PC-3 (cell line): ENCODE results near the gene TCF7. TPM values are rescaled to one million over a fixed set of nuclear protein-coding genes. Genes with fewer than 3 reads are reported as not detected.

Source experiments
- ATAC-seq: fragments of 200-7000 bp; cut with Tn5 transposase; 2 replicates; pipeline ENCODE4 v1.9.1; 2020; ENCODE audit warnings: mild to moderate bottlenecking, moderate library complexity
- BruUV-seq: library from RNA; stranded (reverse); fragments of 400-500 nt; replicated peaks from 2 replicates; lab custom pipeline; 2021; lab: Mats Ljungman, UMichigan
- CTCF ChIA-PET: fragments of 300-600 bp; sonication (Branson Sonifier 250); formaldehyde crosslinking; loops from one replicate; lab custom pipeline; 2022; ENCODE audit warnings: antibody characterized with exemption; lab: Charles Lee
- POLR2A ChIA-PET: fragments of 300-600 bp; sonication (Branson Sonifier 250); formaldehyde crosslinking; loops from one replicate; lab custom pipeline; 2022; ENCODE audit warnings: antibody characterized with exemption; ENCODE audit not compliant: unreplicated experiment; lab: Charles Lee
- DNase-seq: peaks from one replicate; pipeline ENCODE4 v3.0.0-alpha.2; 2015
- H2AFZ ChIP-seq: fragments of 300-600 bp; sonication (generic); 2 replicates; pipeline ENCODE4 v1.6.0; 2016; ENCODE audit warnings: antibody characterized with exemption, low read length
- H3F3A ChIP-seq: fragments of 300-600 bp; sonication (generic); one replicate; pipeline ENCODE4 v1.6.0; 2017; ENCODE audit warnings: antibody characterized with exemption, low read length, control low read depth, mild to moderate bottlenecking; ENCODE audit not compliant: unreplicated experiment
- H3K27ac ChIP-seq: fragments of 300-600 bp; sonication (generic); 2 replicates; pipeline ENCODE4 v1.5.1; 2016; ENCODE audit warnings: mild to moderate bottlenecking, low read length
- H3K27me3 ChIP-seq: fragments of 300-600 bp; sonication (generic); 2 replicates; pipeline ENCODE4 v1.6.1; 2016; ENCODE audit warnings: low read length, mixed read lengths
- H3K36me3 ChIP-seq: fragments of 300-600 bp; sonication (generic); 2 replicates; pipeline ENCODE4 v1.6.1; 2016; ENCODE audit warnings: low read depth, mixed run types, low read length, mixed read lengths
- H3K4me1 ChIP-seq: fragments of 300-600 bp; sonication (generic); 2 replicates; pipeline ENCODE4 v1.5.1; 2016; ENCODE audit warnings: low read length; ENCODE audit not compliant: insufficient read depth
- H3K4me2 ChIP-seq: fragments of 300-600 bp; sonication (generic); 2 replicates; pipeline ENCODE4 v1.6.0; 2016; ENCODE audit warnings: low read length
- H3K4me3 ChIP-seq: fragments of 300-600 bp; sonication (generic); 2 replicates; pipeline ENCODE4 v1.5.1; 2016; ENCODE audit warnings: mild to moderate bottlenecking, low read length, mixed read lengths
- H3K79me2 ChIP-seq: fragments of 300-600 bp; sonication (generic); 2 replicates; pipeline ENCODE4 v1.6.1; 2017; ENCODE audit warnings: low read length, mixed read lengths
- H3K9ac ChIP-seq: fragments of 300-600 bp; sonication (generic); 2 replicates; pipeline ENCODE4 v1.6.0; 2016; ENCODE audit warnings: mild to moderate bottlenecking, low read length
- H3K9me2 ChIP-seq: fragments of 300-600 bp; sonication (generic); replicated peaks from 2 replicates; pipeline ENCODE4 v1.6.1; 2016; ENCODE audit warnings: mixed run types, low read length, mixed read lengths
- H3K9me3 ChIP-seq: fragments of 300-600 bp; sonication (generic); 2 replicates; pipeline ENCODE4 v1.6.1; 2016; ENCODE audit warnings: low read length, mixed read lengths
- H4K20me1 ChIP-seq: fragments of 300-600 bp; sonication (generic); 2 replicates; pipeline ENCODE4 v1.6.1; 2016; ENCODE audit warnings: low read length, mixed read lengths
- EZH2 ChIP-seq: fragments of 300-600 bp; sonication (generic); IDR thresholded peaks from one replicate; pipeline ENCODE4 v1.6.1; 2017; ENCODE audit warnings: antibody characterized with exemption, mild to moderate bottlenecking, low read length; ENCODE audit not compliant: unreplicated experiment
- EZH2phosphoT487 ChIP-seq: fragments of 300-600 bp; sonication (generic); IDR thresholded peaks from 2 replicates; pipeline ENCODE4 v1.6.1; 2018; ENCODE audit warnings: mild to moderate bottlenecking, antibody characterized with exemption, low read length, borderline replicate concordance
- intact Hi-C: fragments of 100-400 bp; cut with micrococcal nuclease; formaldehyde crosslinking; loops from 2 replicates; pipeline ENCODE4 v1.9.0; 2023
- total RNA-seq: library from RNA; depleted of rRNA; stranded (reverse); fragments of >200 nt; gene quantifications from 2 replicates; pipeline ENCODE4 v1.2.3, GENCODE V29; 2014
- TF ChIP-seq, protein P1 (sequence below): fragments of 300-600 bp; sonication (generic); conservative IDR thresholded peaks from 2 replicates; pipeline ENCODE4 v1.5.1; 2017; ENCODE audit warnings: antibody characterized with exemption, low read depth, mild to moderate bottlenecking, low read length

Gene TCF7
- total RNA-seq, 1 experiment from 2014 or later, result 3.9 TPM

DNA sequence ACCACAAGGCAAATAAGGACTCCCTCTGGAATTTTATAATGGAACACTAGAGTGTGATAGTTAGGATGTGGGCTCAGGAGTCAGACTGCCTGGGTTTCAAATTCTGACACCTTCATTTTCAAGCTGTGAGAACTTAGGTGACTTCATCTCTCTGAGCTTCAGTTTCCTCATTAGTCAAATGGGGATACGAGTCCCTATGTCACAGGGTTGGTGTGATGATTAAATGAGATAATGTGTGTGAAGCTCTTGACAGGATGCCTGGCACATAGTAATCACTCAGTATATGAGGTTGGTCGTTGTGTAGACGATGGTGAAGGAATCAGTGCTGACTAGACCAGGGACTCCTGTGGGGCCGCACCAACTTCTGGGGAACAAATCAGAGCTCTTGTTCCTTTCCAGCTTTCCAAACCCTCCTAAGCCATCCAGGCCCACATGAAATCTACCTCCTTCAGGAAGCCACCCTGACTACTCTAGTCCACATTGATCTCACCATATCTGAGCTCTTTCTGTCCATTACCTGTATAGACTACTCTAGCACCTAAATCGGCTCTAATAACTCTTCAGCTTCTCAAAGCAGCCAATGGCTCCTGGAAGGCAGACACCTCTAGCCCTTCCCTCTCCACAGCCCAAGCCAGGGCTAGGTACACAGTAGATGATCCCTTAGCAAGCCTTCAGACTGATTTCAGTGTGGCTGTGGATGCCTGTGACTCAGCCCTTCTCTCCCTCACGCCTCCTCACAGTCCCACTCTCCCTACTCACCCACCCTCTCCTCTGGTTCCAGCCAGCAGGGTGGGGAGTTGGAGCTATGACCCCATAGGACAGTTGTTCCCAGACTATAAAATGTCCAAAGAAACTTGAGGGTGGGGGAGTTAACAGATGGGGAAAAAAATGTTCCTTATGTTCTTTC lies 2.5 kb upstream of the TCF7 start:
- Histone ChIP-seq H3K27ac (no peak overlapping the region), H3K27me3 (no peaks in the 10 kb centered on the region), H3K9me3 (no peaks in the 10 kb centered on the region), H3K36me3 (no peaks in the 10 kb centered on the region), H4K20me1 (no peaks in the 10 kb centered on the region), H3K4me3 (no peak overlapping the region), H3K9ac (no peak overlapping the region), H3K4me2 (no peak overlapping the region), H3F3A (no peaks in the 10 kb centered on the region), H3K4me1 (peaks cover 2% of the 10 kb centered on the region; the same call in 1 of the 2 replicates), H2AFZ (no peak overlapping the region), H3K79me2 (no peaks in the 10 kb centered on the region), H3K9me2 (no peaks in the 10 kb centered on the region)
- BruUV-seq, result no TSS peak
- ATAC-seq, result no peak
- CTCF ChIA-PET, result interaction anchor here (1.0 kb wide), 1 partner anchor 10 kb away, joined by 5 read pairs; no protein-coding TSS in a partner anchor
- TF ChIP-seq, protein P1, sequence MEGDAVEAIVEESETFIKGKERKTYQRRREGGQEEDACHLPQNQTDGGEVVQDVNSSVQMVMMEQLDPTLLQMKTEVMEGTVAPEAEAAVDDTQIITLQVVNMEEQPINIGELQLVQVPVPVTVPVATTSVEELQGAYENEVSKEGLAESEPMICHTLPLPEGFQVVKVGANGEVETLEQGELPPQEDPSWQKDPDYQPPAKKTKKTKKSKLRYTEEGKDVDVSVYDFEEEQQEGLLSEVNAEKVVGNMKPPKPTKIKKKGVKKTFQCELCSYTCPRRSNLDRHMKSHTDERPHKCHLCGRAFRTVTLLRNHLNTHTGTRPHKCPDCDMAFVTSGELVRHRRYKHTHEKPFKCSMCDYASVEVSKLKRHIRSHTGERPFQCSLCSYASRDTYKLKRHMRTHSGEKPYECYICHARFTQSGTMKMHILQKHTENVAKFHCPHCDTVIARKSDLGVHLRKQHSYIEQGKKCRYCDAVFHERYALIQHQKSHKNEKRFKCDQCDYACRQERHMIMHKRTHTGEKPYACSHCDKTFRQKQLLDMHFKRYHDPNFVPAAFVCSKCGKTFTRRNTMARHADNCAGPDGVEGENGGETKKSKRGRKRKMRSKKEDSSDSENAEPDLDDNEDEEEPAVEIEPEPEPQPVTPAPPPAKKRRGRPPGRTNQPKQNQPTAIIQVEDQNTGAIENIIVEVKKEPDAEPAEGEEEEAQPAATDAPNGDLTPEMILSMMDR, result no peak
- TF ChIP-seq EZH2 (no peak), EZH2phosphoT487 (no peak)
- no peak for DNase-seq
- intact Hi-C loops, result no loop called here
- POLR2A ChIA-PET, result interaction anchor here (0.6 kb wide), 1 partner anchor 64 kb away, joined by 7 read pairs; no protein-coding TSS in a partner anchor

DNA sequence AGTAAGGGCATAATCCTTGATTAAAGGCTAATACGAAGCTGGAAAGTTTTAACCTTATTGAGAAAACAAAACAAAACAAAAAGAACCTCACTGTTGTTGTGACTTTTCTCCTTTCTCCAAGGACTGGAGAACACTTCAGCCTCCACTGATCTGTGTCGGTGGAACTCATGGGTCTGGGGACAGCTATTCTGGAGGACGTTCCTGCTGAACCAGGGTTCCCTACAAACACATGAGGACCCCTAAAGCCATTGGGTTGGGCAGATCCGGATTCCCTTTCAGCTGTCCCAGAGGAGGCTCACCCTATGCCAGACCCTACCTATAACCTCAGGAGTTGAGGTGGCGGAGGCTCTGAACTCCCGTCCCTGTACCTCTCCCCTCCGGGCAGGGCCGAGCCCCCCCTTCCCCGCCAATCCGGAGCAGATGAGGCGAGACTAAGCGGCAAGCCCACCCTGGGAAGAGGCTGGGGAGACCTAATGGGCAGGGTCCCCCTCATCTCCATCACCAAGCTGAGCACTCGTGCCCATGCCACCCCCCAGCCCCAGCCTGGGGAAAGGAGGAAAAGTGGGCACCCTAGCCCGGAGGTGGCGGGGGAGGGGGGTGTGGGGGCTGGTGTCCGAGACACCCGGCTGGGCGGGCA lies 1.6 kb upstream of the TCF7 start:
- DNase-seq (no peak), ATAC-seq (no peak)
- Histone ChIP-seq H3K4me3 (no peak overlapping the region), H3K27ac (no peak overlapping the region), H3K9ac (no peak overlapping the region), H3K9me3 (no peaks in the 10 kb centered on the region), H3F3A (no peaks in the 10 kb centered on the region), H4K20me1 (no peaks in the 10 kb centered on the region), H3K79me2 (no peaks in the 10 kb centered on the region), H3K4me1 (peaks cover 2% of the 10 kb centered on the region; the same call in 1 of the 2 replicates), H3K9me2 (no peaks in the 10 kb centered on the region), H2AFZ (no peak overlapping the region), H3K4me2 (no peak overlapping the region), H3K27me3 (no peaks in the 10 kb centered on the region), H3K36me3 (no peaks in the 10 kb centered on the region)
- intact Hi-C loops, result no loop called here
- TF ChIP-seq, protein P1, result no peak
- TF ChIP-seq EZH2phosphoT487, result no peak
- TF ChIP-seq EZH2, result no peak
- BruUV-seq, result no TSS peak
- CTCF ChIA-PET, result interaction anchor here (0.5 kb wide), 1 partner anchor 73 kb away, joined by 3 read pairs; no protein-coding TSS in a partner anchor
- POLR2A ChIA-PET, result no interaction called here
